ENCODE results near the gene SLF2. TPM values are rescaled to one million over a fixed set of nuclear protein-coding genes. Genes with fewer than 3 reads are reported as not detected.

The SLF2 gene
- total RNA-seq, 1 experiment from 2014 or later: 23.1 TPM

GRCh38 chr10:100987685-100988049 lies 74.9 kb downstream of the SLF2 start:
- Histone ChIP-seq H4K8ac (replicated peaks; ENCODE audit: insufficient read length, low read depth, low read length) (no peak overlapping the region), H3K27ac (ENCODE audit: insufficient read length, low read depth, low read length) (no peak overlapping the region)

More at GRCh38 chr10:100987685-100988049, 74.9 kb downstream of the SLF2 start:
- peaks cover 0 to 2% of the 10 kb centered on the region in 2 experiments; a peak in 3 of 5 replicates for H3K9me3 Mint-ChIP-seq
- Histone ChIP-seq H3K79me2 (ENCODE audit: insufficient read depth, low read length) (peaks cover 17% of the 10 kb centered on the region; the same call in 1 of the 2 replicates), H4K20me1 (ENCODE audit: control insufficient read depth, insufficient read depth, insufficient read length) (no peaks in the 10 kb centered on the region), H3K23me2 (ENCODE audit: insufficient read length, low read depth, low read length, poor library complexity, severe bottlenecking) (peaks cover 8% of the 10 kb centered on the region), H2BK12ac (ENCODE audit: insufficient read length, low read depth, low read length) (no peak overlapping the region), H3K4me1 (ENCODE audit: insufficient read depth, low read length) (no peaks in the 10 kb centered on the region; the same call in 1 of the 2 replicates), H3K14ac (ENCODE audit: insufficient read depth, low read length) (no peak overlapping the region), H3K4me2 (ENCODE audit: insufficient read depth, insufficient read length, low read length) (peak overlapping the region; percentile 94), H3K9me3 (ENCODE audit: control insufficient read depth, low read depth, low read length) (no peaks in the 10 kb centered on the region), H3K18ac (ENCODE audit: insufficient read length, low read depth, low read length) (no peak overlapping the region), H2BK15ac (ENCODE audit: low read depth, low read length) (no peak overlapping the region), H3K56ac (ENCODE audit: insufficient read length, low read depth, low read length) (no peak overlapping the region), H3K4ac (ENCODE audit: low read depth, low read length) (no peak overlapping the region), H2BK5ac (ENCODE audit: insufficient read length, low read length) (no peak overlapping the region), H3K9ac (ENCODE audit: extremely low read depth, insufficient read length, low read length) (peak overlapping the region; percentile 84), H2BK20ac (ENCODE audit: low read depth, low read length, poor library complexity, severe bottlenecking) (no peak overlapping the region), H3K79me1 (ENCODE audit: insufficient read depth, low read depth, low read length, poor library complexity, severe bottlenecking) (peaks cover 14% of the 10 kb centered on the region), H4K5ac (ENCODE audit: insufficient read length, low read depth, low read length) (no peak overlapping the region), H3T11ph (ENCODE audit: low read length) (no peak overlapping the region), H3K27me3 (ENCODE audit: insufficient read depth, low read length) (no peaks in the 10 kb centered on the region), H2AK5ac (ENCODE audit: insufficient read length, low read length) (no peak overlapping the region), H2BK120ac (ENCODE audit: low read depth, low read length, poor library complexity, severe bottlenecking) (no peak overlapping the region), H2AFZ (ENCODE audit: low read length) (no peak overlapping the region), H3K23ac (ENCODE audit: insufficient read length, low read depth, low read length) (no peak overlapping the region), H4K91ac (ENCODE audit: insufficient read length, low read depth, low read length) (no peak overlapping the region)
- peaks cover 9 to 16% of the 10 kb centered on the region in 2 experiments for H3K4me1 Mint-ChIP-seq
- H3K27me3 Mint-ChIP-seq (ENCODE audit: low read depth): no peaks in the 10 kb centered on the region
- peaks cover 29 to 42% (median 42%) of the 10 kb centered on the region in 3 experiments; a peak in 6 of 7 replicates for H3K36me3 Mint-ChIP-seq (ENCODE audit: insufficient read depth in 1 of 3, low read depth in 3 of 3)
- TF ChIP-seq, protein P1, sequence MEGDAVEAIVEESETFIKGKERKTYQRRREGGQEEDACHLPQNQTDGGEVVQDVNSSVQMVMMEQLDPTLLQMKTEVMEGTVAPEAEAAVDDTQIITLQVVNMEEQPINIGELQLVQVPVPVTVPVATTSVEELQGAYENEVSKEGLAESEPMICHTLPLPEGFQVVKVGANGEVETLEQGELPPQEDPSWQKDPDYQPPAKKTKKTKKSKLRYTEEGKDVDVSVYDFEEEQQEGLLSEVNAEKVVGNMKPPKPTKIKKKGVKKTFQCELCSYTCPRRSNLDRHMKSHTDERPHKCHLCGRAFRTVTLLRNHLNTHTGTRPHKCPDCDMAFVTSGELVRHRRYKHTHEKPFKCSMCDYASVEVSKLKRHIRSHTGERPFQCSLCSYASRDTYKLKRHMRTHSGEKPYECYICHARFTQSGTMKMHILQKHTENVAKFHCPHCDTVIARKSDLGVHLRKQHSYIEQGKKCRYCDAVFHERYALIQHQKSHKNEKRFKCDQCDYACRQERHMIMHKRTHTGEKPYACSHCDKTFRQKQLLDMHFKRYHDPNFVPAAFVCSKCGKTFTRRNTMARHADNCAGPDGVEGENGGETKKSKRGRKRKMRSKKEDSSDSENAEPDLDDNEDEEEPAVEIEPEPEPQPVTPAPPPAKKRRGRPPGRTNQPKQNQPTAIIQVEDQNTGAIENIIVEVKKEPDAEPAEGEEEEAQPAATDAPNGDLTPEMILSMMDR (conservative IDR thresholded peaks at IDR 0.05): no peak
- no CpG with 5 or more reads among the region's 15 CpGs for WGBS (ENCODE audit: extremely low coverage, insufficient read length, low lambda C conversion rate)
- H3K27ac Mint-ChIP-seq: peak overlapping the region; percentile 55 to 98 (median 96)
- H3K4me3 Mint-ChIP-seq: peak overlapping the region; percentile 96 to 98
- no peak for DNase-seq

Measured in H9 (cell line).